OCI-LY3 (cell line): ENCODE results near the gene PDE9A.

Source experiments
- H2AFZ ChIP-seq: fragments of 200-600, 300-600 bp; shearing (Covaris generic); 2 replicates; pipeline ENCODE4 v1.6.0; 2014; ENCODE audit warnings: antibody characterized with exemption, low read depth, low read length
- H3K27ac ChIP-seq: fragments of 200-600, 300-600 bp; sonication (generic); 2 replicates; pipeline ENCODE4 v1.5.1; 2014; ENCODE audit warnings: mild to moderate bottlenecking, low read length, moderate library complexity, mixed read lengths
- H3K27me3 ChIP-seq: fragments of 200-600, 300-600 bp; sonication (generic); 2 replicates; pipeline ENCODE4 v1.6.1; 2014; ENCODE audit warnings: low read depth, low read length, mixed read lengths
- H3K36me3 ChIP-seq: fragments of 200-600, 300-600 bp; sonication (generic); replicated peaks from 2 replicates; pipeline ENCODE3; 2014; ENCODE audit warnings: low read depth, low read length, mixed read lengths
- H3K4me1 ChIP-seq: fragments of 300-600, 200-600 bp; sonication (generic); 2 replicates; pipeline ENCODE4 v1.6.1; 2014; ENCODE audit warnings: low read length, mixed read lengths
- H3K4me2 ChIP-seq: fragments of 200-600, 300-600 bp; sonication (generic); 2 replicates; pipeline ENCODE4 v1.6.1; 2014; ENCODE audit warnings: low read length, mixed read lengths
- H3K4me3 ChIP-seq: fragments of 300-600, 200-600 bp; sonication (generic); 2 replicates; pipeline ENCODE4 v1.5.1; 2014; ENCODE audit warnings: antibody characterized with exemption, mild to moderate bottlenecking, low read length, moderate library complexity
- H3K79me2 ChIP-seq: fragments of 300-600, 200-600 bp; shearing (Covaris generic); 2 replicates; pipeline ENCODE4 v1.6.1; 2014; ENCODE audit warnings: mild to moderate bottlenecking, low read length, mixed read lengths
- H3K9ac ChIP-seq: fragments of 300-600, 200-600 bp; shearing (Covaris generic); 2 replicates; pipeline ENCODE4 v1.6.0; 2014; ENCODE audit warnings: mild to moderate bottlenecking, low read length, moderate library complexity
- H3K9me3 ChIP-seq: fragments of 200-600, 300-600 bp; shearing (Covaris generic); 2 replicates; pipeline ENCODE4 v1.6.1; 2014; ENCODE audit warnings: low read length, mixed read lengths; ENCODE audit not compliant: insufficient read depth
- H4K20me1 ChIP-seq: fragments of 200-600, 300-600 bp; sonication (generic); 2 replicates; pipeline ENCODE4 v1.6.1; 2016; ENCODE audit warnings: low read length, mixed read lengths; ENCODE audit not compliant: insufficient read depth
- EZH2phosphoT487 ChIP-seq: fragments of 200-600 bp; shearing (Covaris generic); IDR thresholded peaks from 2 replicates; pipeline ENCODE4 v1.6.1; 2018; ENCODE audit warnings: antibody characterized with exemption, mixed run types, low read depth
- TF ChIP-seq, protein P1 (sequence below): fragments of 200-600, 300-600 bp; sonication (generic); IDR thresholded peaks from 2 replicates; pipeline ENCODE4 v1.5.1; 2014; ENCODE audit warnings: antibody characterized with exemption, low read length, low read depth

PDE9A gene

DNA sequence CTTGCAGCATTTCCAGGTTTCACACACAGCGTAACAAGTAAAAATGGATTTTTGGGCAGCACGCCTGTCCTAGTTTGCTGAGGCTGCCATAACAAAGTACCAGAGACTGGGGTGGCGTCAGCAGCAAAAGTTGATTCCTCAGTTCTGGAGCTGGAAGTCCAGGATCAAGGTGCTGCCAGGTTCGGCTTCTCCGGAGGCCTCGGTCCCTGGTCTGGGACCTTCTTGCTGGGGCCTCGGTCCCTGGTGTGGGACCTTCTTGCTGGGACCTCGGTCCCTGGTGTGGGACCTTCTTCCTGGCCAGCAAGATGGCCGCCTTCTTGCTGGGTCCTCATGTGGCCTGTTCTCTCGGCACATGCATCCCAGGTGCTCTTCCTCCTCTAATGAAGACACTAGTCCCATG lies 104.0 kb downstream of the PDE9A start:
- Histone ChIP-seq H3K4me1 (no peaks in the 10 kb centered on the region), H3K36me3 (no peaks in the 10 kb centered on the region), H3K4me3 (no peak overlapping the region), H2AFZ (no peak overlapping the region), H3K27ac (no peak overlapping the region), H3K79me2 (no peaks in the 10 kb centered on the region), H3K27me3 (no peaks in the 10 kb centered on the region), H3K9ac (no peak overlapping the region), H3K4me2 (no peak overlapping the region), H3K9me3 (no peaks in the 10 kb centered on the region), H4K20me1 (no peaks in the 10 kb centered on the region)
- no peak for TF ChIP-seq EZH2phosphoT487
- TF ChIP-seq, protein P1, sequence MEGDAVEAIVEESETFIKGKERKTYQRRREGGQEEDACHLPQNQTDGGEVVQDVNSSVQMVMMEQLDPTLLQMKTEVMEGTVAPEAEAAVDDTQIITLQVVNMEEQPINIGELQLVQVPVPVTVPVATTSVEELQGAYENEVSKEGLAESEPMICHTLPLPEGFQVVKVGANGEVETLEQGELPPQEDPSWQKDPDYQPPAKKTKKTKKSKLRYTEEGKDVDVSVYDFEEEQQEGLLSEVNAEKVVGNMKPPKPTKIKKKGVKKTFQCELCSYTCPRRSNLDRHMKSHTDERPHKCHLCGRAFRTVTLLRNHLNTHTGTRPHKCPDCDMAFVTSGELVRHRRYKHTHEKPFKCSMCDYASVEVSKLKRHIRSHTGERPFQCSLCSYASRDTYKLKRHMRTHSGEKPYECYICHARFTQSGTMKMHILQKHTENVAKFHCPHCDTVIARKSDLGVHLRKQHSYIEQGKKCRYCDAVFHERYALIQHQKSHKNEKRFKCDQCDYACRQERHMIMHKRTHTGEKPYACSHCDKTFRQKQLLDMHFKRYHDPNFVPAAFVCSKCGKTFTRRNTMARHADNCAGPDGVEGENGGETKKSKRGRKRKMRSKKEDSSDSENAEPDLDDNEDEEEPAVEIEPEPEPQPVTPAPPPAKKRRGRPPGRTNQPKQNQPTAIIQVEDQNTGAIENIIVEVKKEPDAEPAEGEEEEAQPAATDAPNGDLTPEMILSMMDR, result no peak

DNA sequence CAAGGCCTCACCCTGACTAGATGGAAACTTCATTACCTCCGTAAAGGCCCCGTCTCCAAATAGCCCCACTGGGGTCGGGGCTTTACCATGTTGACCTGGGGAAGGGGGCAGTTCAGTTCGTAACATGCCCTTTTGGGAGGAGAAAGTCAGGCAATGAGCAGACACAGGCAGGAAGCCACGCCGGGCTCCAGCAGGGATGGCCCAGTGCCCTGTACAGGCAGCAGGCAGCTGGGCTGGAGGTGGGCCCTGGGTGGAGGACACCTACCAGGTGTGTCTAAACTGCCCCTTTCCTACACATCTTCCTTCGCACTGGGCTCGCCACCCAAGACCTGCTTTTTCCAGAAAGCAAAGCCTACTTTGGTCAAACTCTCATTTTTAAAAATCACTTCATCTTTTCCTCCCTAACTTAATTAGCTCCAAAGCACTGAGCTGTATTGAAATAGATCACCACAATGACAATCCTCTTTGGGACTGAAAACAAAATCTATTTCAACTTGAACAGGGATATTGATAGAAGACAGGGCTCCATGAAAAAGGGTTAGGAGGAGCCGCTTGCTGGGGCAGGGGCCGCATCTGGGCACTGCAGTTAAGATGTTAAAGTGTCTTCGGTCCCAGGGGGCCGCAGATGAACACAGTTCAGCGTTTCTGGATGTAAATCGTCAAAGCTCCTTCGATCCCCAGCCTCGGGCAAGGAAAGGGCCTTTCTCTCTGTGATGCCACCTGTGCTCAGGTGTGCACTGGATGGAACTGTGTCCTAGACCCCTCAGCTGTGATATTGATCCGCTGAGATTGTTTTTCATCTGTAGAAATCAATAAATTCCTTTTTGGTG lies 104.6 kb downstream of the PDE9A start:
- no peaks in the 10 kb centered on the region for H3K4me1 ChIP-seq
- H3K36me3 ChIP-seq, result no peaks in the 10 kb centered on the region
- H2AFZ ChIP-seq, result no peak overlapping the region
- H3K79me2 ChIP-seq, result no peaks in the 10 kb centered on the region
- TF ChIP-seq, protein P1, result no peak
- no peak for TF ChIP-seq EZH2phosphoT487
- no peak overlapping the region for H3K27ac ChIP-seq
- no peak overlapping the region for H3K9ac ChIP-seq
- no peak overlapping the region for H3K4me3 ChIP-seq
- H3K27me3 ChIP-seq, result 0 out of 2 replicates have a peak, but pooled peaks cover 1% of the 10 kb centered on the region
- no peaks in the 10 kb centered on the region for H4K20me1 ChIP-seq
- no peaks in the 10 kb centered on the region for H3K9me3 ChIP-seq
- no peak overlapping the region for H3K4me2 ChIP-seq

DNA sequence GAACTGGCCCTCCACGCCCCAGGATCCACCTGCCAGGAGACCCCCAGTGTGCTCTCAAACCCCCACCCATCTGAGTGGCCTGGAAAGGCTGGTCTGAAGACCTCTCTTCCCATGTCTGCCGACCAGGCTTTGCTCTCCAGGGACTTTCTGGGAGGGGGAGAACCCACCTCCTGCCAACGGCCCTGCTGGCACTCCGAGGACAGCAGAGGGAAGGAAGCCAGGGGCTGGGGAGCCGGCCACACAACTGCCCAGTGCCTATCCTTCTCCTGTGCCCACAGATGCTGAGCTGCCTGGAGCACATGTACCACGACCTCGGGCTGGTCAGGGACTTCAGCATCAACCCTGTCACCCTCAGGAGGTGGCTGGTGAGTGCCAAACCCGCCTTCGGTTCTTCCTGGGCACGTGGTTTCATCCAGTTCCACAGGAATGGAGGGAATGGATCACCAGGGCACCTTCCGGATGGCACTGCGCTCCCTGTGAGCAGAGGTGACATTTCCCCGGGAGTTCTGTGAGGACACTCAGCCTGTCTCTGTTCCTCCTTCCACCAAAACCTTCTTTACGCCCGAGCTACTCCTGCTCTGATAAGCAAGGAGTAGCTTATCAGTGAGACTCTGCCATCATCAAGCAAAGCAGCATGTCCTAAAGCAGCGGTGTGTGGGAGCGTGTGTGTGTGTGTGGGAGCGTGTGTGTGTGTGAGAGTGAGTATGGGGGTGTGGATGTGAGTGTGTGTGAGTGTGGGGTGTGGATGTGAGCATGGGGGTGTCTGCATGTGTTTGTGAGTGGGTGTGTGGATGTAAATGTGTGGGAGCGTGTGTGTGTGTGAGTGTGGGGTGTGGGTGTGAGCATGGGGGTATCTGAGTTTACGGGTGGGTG lies 105.5 kb downstream of the PDE9A start:
- Histone ChIP-seq H3K27ac (no peak overlapping the region), H3K4me2 (no peak overlapping the region), H3K36me3 (no peaks in the 10 kb centered on the region), H3K9me3 (no peaks in the 10 kb centered on the region), H3K9ac (no peak overlapping the region), H3K4me3 (no peak overlapping the region), H3K27me3 (0 out of 2 replicates have a peak, but pooled peaks cover 3% of the 10 kb centered on the region), H3K4me1 (no peaks in the 10 kb centered on the region), H2AFZ (no peak overlapping the region), H4K20me1 (no peaks in the 10 kb centered on the region), H3K79me2 (no peaks in the 10 kb centered on the region)
- TF ChIP-seq EZH2phosphoT487, result no peak
- TF ChIP-seq, protein P1, result no peak

DNA sequence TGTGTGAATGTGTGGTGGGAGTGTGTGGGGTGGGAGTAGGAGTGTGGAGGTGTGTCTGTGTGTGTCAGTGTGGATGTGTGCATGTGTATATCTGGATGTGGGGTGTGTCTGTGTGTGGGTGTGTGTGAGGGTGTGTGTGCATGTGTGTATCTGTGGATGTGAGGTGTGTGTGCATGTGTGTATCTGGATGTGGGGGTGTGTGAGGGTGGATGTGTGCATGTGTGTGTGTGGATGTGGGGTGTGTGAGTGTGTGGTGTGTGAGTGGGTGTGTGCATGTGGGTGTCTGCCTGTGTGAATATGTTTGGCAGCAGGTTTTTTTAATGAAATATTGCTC lies 106.1 kb downstream of the PDE9A start:
- H3K4me3 ChIP-seq, result no peak overlapping the region
- no peaks in the 10 kb centered on the region for H3K36me3 ChIP-seq
- H4K20me1 ChIP-seq, result no peaks in the 10 kb centered on the region
- H3K27me3 ChIP-seq, result 0 out of 2 replicates have a peak, but pooled peaks cover 3% of the 10 kb centered on the region
- H3K4me2 ChIP-seq, result no peak overlapping the region
- no peaks in the 10 kb centered on the region for H3K9me3 ChIP-seq
- no peaks in the 10 kb centered on the region for H3K79me2 ChIP-seq
- no peak overlapping the region for H3K27ac ChIP-seq
- TF ChIP-seq, protein P1, result no peak
- no peak for TF ChIP-seq EZH2phosphoT487
- H3K4me1 ChIP-seq, result no peaks in the 10 kb centered on the region
- H3K9ac ChIP-seq, result no peak overlapping the region
- H2AFZ ChIP-seq, result no peak overlapping the region
